Loucy (cell line): ENCODE data around the gene KCNAB3.

Experiments used
- EZH2phosphoT487 ChIP-seq: fragments of 200-600 bp; IDR thresholded peaks from 2 replicates; pipeline ENCODE4 v1.6.1; 2018; ENCODE audit warnings: antibody characterized with exemption, mild to moderate bottlenecking, moderate library complexity, borderline replicate concordance
- TF ChIP-seq, protein P1 (sequence below): fragments of 200-600 bp; sonication (generic); conservative IDR thresholded peaks from 2 replicates; pipeline ENCODE4 v1.5.1; 2014; ENCODE audit warnings: mild to moderate bottlenecking, antibody characterized with exemption, low read length

DNA sequence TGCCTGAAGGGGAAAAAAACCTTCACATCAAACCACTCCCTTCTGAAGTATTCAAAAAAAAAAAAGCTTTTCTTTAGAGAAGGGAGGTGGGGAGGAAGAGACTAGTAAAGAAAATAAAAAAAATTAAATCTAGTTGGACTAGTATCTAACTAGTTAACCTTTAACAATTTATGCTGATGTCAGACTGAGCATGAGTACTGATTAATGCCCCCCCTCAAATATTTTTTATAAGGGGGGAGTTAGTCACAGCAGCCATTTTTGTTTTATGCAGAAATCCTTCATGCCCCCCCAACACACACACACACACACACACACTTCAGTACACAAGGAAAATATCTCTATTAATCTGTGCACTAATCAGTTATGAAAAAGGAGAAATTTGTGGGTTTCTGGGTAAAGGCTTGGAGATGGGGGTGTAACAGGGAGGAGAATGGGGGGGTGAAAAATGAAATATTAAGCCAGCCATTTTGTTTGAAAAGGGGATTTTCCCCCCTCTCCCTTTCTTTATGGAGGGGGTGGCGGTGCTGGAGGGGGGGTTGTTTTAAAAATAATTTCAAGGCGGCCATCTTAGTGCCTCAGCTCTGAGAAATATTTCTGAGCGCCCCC lies 45.8 kb downstream of the KCNAB3 start:
- TF ChIP-seq, protein P1, sequence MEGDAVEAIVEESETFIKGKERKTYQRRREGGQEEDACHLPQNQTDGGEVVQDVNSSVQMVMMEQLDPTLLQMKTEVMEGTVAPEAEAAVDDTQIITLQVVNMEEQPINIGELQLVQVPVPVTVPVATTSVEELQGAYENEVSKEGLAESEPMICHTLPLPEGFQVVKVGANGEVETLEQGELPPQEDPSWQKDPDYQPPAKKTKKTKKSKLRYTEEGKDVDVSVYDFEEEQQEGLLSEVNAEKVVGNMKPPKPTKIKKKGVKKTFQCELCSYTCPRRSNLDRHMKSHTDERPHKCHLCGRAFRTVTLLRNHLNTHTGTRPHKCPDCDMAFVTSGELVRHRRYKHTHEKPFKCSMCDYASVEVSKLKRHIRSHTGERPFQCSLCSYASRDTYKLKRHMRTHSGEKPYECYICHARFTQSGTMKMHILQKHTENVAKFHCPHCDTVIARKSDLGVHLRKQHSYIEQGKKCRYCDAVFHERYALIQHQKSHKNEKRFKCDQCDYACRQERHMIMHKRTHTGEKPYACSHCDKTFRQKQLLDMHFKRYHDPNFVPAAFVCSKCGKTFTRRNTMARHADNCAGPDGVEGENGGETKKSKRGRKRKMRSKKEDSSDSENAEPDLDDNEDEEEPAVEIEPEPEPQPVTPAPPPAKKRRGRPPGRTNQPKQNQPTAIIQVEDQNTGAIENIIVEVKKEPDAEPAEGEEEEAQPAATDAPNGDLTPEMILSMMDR = no peak
- TF ChIP-seq EZH2phosphoT487 = no peak
